SU-DHL-6 (cell line): ENCODE results near the gene RASSF4.

Source experiments
- H2AFZ ChIP-seq: fragments of 200-600 bp; sonication (generic); 2 replicates; pipeline ENCODE4 v1.6.1; 2014; ENCODE audit warnings: low read depth, mild to moderate bottlenecking, moderate library complexity, mixed read lengths, antibody characterized with exemption, low read length; ENCODE audit not compliant: severe bottlenecking
- H3F3A ChIP-seq: fragments of 200-600 bp; shearing (Covaris generic); 2 replicates; pipeline ENCODE4 v1.6.0; 2016; ENCODE audit warnings: antibody characterized with exemption, mild to moderate bottlenecking; ENCODE audit not compliant: insufficient read depth
- H3K27ac ChIP-seq: fragments of 200-600 bp; sonication (generic); 2 replicates; pipeline ENCODE4 v1.5.1; 2016; ENCODE audit warnings: low read depth, mild to moderate bottlenecking, low read length, moderate library complexity, mixed read lengths
- H3K27me3 ChIP-seq: fragments of 200-600 bp; sonication (generic), shearing (Covaris generic); 2 replicates; pipeline ENCODE4 v1.6.0; 2014; ENCODE audit warnings: mild to moderate bottlenecking, low read length
- H3K36me3 ChIP-seq: fragments of 200-600 bp; sonication (generic); 2 replicates; pipeline ENCODE4 v1.6.1; 2014; ENCODE audit warnings: mild to moderate bottlenecking, low read length, mixed read lengths
- H3K4me2 ChIP-seq: fragments of 300-600, 200-600 bp; shearing (Covaris generic), sonication (generic); 2 replicates; pipeline ENCODE4 v1.6.0; 2014; ENCODE audit warnings: low read length, low read depth, mild to moderate bottlenecking; ENCODE audit not compliant: poor library complexity, severe bottlenecking
- H3K4me3 ChIP-seq: fragments of 200-600 bp; sonication (generic); 2 replicates; pipeline ENCODE4 v1.5.1; 2014; ENCODE audit warnings: antibody characterized with exemption, low read length, mild to moderate bottlenecking, mixed read lengths; ENCODE audit not compliant: insufficient read depth, poor library complexity, severe bottlenecking
- H3K79me2 ChIP-seq: fragments of 200-600 bp; sonication (generic); 2 replicates; pipeline ENCODE4 v1.6.1; 2014; ENCODE audit warnings: mild to moderate bottlenecking, low read length, moderate library complexity; ENCODE audit not compliant: insufficient read depth
- H3K9ac ChIP-seq: fragments of 200-600 bp; sonication (generic); 2 replicates; pipeline ENCODE4 v1.7.0; 2014; ENCODE audit warnings: mild to moderate bottlenecking, low read length
- H3K9me2 ChIP-seq: fragments of 200-600 bp; sonication (generic); replicated peaks from 2 replicates; pipeline ENCODE4 v1.6.1; 2014; ENCODE audit warnings: low read length; ENCODE audit not compliant: insufficient read depth
- H3K9me3 ChIP-seq: fragments of 200-600 bp; sonication (generic); 2 replicates; pipeline ENCODE4 v1.6.1; 2014; ENCODE audit warnings: low read length, mixed read lengths; ENCODE audit not compliant: insufficient read depth
- H4K20me1 ChIP-seq: fragments of 200-600 bp; sonication (generic); 2 replicates; pipeline ENCODE4 v1.6.1; 2014; ENCODE audit warnings: low read depth, mild to moderate bottlenecking, antibody characterized with exemption, low read length, moderate library complexity, mixed read lengths
- CTCF ChIP-seq: fragments of 200-600 bp; sonication (generic); IDR thresholded peaks from one replicate; pipeline ENCODE4 v1.5.1; 2017; ENCODE audit warnings: antibody characterized with exemption, mild to moderate bottlenecking, low read length, moderate library complexity; ENCODE audit not compliant: insufficient read depth, poor library complexity, severe bottlenecking
- EZH2phosphoT487 ChIP-seq: fragments of 200-600 bp; sonication (generic), shearing (Covaris generic); conservative IDR thresholded peaks from 2 replicates; pipeline ENCODE4 v1.6.1; 2018; ENCODE audit warnings: mild to moderate bottlenecking, antibody characterized with exemption, low read length, moderate library complexity, mixed read lengths

Gene RASSF4

DNA sequence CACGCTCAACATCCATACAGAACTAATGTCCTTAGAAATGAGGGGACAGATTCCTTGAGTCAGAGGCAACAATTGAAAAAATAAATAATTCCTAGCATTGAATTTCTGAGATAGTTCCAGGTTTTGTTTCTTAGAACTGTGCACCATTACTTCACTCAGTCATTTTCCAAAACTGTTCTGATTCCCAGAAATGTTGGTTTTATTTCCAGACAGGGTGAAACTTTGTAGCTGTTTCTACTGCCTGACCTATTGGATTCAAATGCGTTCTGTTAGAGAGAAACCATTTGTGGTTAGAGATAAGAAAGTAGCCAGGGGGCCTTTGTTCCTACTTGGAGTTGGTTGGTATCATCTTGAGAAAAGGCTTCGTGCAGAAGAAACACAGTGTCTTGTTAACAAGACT, 27.1 kb downstream of the RASSF4 start:
- H3K79me2 ChIP-seq: no peaks in the 10 kb centered on the region
- H3K4me2 ChIP-seq: no peak overlapping the region
- no peaks in the 10 kb centered on the region for H3K9me2 ChIP-seq
- H3K27me3 ChIP-seq: no peaks in the 10 kb centered on the region
- H3K9ac ChIP-seq: no peak overlapping the region
- H3K9me3 ChIP-seq: no peaks in the 10 kb centered on the region
- TF ChIP-seq EZH2phosphoT487: no peak
- no peaks in the 10 kb centered on the region for H4K20me1 ChIP-seq
- no peak overlapping the region for H3K27ac ChIP-seq
- no peak overlapping the region for H3K4me3 ChIP-seq
- no peaks in the 10 kb centered on the region for H3K36me3 ChIP-seq
- no peaks in the 10 kb centered on the region for H3F3A ChIP-seq
- H2AFZ ChIP-seq: no peak overlapping the region

DNA sequence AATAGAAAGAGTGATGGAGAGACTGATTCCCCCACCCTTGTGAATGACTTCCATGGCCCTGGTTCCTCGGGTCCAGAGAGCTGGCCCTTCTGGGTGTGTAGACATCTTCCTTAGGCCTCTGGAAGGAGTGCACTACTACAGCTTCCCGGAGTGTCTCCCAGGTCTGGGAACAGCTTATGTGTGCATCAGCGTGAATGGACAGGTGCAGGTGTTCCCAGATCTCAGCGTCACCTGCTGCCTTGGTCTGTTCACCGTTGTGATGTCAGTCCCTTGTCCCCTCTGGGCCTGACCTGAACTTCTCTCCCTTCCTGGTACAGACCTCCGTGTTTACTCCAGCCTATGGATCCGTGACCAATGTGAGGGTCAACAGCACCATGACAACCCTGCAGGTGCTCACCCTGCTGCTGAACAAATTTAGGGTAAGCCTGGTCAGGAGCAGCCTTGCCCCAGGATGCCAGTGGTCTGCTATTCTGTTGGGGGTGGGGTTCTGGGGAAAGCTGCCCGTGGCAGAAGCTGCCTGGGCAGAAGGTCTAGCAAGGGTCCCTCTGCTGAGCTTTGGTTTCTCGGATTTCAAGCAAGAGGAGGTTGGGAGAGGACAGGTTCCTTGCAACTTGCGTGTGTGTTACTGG, 29.5 kb downstream of the RASSF4 start:
- no peaks in the 10 kb centered on the region for H3K9me3 ChIP-seq
- H4K20me1 ChIP-seq: no peaks in the 10 kb centered on the region
- no peak for TF ChIP-seq EZH2phosphoT487
- TF ChIP-seq CTCF: no peak
- H3K36me3 ChIP-seq: no peaks in the 10 kb centered on the region
- no peaks in the 10 kb centered on the region for H3K27me3 ChIP-seq
- no peaks in the 10 kb centered on the region for H3K79me2 ChIP-seq
- H3K4me2 ChIP-seq: no peak overlapping the region
- H3K4me3 ChIP-seq: no peak overlapping the region
- H3K9me2 ChIP-seq: no peaks in the 10 kb centered on the region
- H3K27ac ChIP-seq: no peak overlapping the region
- no peaks in the 10 kb centered on the region for H3F3A ChIP-seq
- no peak overlapping the region for H3K9ac ChIP-seq
- no peak overlapping the region for H2AFZ ChIP-seq

GRCh38 chr10:44989597-44990301, 30.1 kb downstream of the RASSF4 start:
- Histone ChIP-seq H3K4me3 (no peak overlapping the region), H3K9me2 (no peaks in the 10 kb centered on the region), H3K36me3 (no peaks in the 10 kb centered on the region), H3K9ac (no peak overlapping the region), H3K27me3 (no peaks in the 10 kb centered on the region), H3K9me3 (no peaks in the 10 kb centered on the region), H3K4me2 (no peak overlapping the region), H3K79me2 (no peaks in the 10 kb centered on the region), H4K20me1 (no peaks in the 10 kb centered on the region), H2AFZ (no peak overlapping the region), H3K27ac (no peak overlapping the region), H3F3A (no peaks in the 10 kb centered on the region)
- TF ChIP-seq CTCF: no peak

- no peaks in the 10 kb centered on the region for H3K9me3 ChIP-seq
- H3F3A ChIP-seq: no peaks in the 10 kb centered on the region
- no peaks in the 10 kb centered on the region for H3K27me3 ChIP-seq
- no peaks in the 10 kb centered on the region for H3K36me3 ChIP-seq
- no peak overlapping the region for H3K4me2 ChIP-seq
- no peak overlapping the region for H3K4me3 ChIP-seq
- H3K27ac ChIP-seq: no peak overlapping the region
- H2AFZ ChIP-seq: no peak overlapping the region
- no peaks in the 10 kb centered on the region for H3K79me2 ChIP-seq
- TF ChIP-seq CTCF (no peak), EZH2phosphoT487 (no peak)
- H4K20me1 ChIP-seq: no peaks in the 10 kb centered on the region
- H3K9ac ChIP-seq: no peak overlapping the region
- H3K9me2 ChIP-seq: no peaks in the 10 kb centered on the region
These were observed 30.7 kb downstream of the RASSF4 start for GRCh38 chr10:44990302-44990655.
